Activated CD4-positive, alpha-beta T cell treated with anti-CD3 and anti-CD28 coated beads, Interleukin-2, amount 10 ng/mL, durations not matched to agents 24 days and 14 days (primary cell): ENCODE results near the gene AANAT. TPM values are rescaled to one million over a fixed set of nuclear protein-coding genes. Genes with fewer than 3 reads are reported as not detected.

Source experiments
- DNase-seq: peaks from one replicate; pipeline ENCODE4 v3.0.0; 2022
- H3K27ac Mint-ChIP-seq: one replicate; pipeline ENCODE4 v1.8.0; 2022; ENCODE audit warnings: mild to moderate bottlenecking, mixed read lengths
- H3K27me3 Mint-ChIP-seq: one replicate; pipeline ENCODE4 v1.8.0; 2022; ENCODE audit warnings: mixed read lengths
- H3K36me3 Mint-ChIP-seq: one replicate; pipeline ENCODE4 v1.8.0; 2022; ENCODE audit warnings: low read depth, mild to moderate bottlenecking, mixed read lengths
- H3K4me1 Mint-ChIP-seq: one replicate; pipeline ENCODE4 v1.8.0; 2021; ENCODE audit warnings: mixed read lengths
- H3K4me3 Mint-ChIP-seq: one replicate; pipeline ENCODE4 v1.8.0; 2022; ENCODE audit warnings: mild to moderate bottlenecking, moderate library complexity, mixed read lengths
- H3K9me3 Mint-ChIP-seq: one replicate; pipeline ENCODE4 v1.8.0; 2021; ENCODE audit warnings: mixed read lengths
- intact Hi-C: fragments of 100-400 bp; cut with micrococcal nuclease; formaldehyde crosslinking; loops from one replicate; pipeline ENCODE4 v1.15.1; 2023
- total RNA-seq: library from RNA; stranded (reverse); gene quantifications from 2 replicates; pipeline ENCODE4 v1.2.3, GENCODE V29; 2022

AANAT gene
- total RNA-seq, 1 donor from 2014 or later = not detected

GRCh38 chr17:76449126-76449525 lies 18.3 kb upstream of the AANAT start:
- intact Hi-C loops = no loop called here
- DNase-seq = no peak
- Mint-ChIP-seq H3K9me3 (no peaks in the 10 kb centered on the region), H3K4me1 (peaks cover 60% of the 10 kb centered on the region), H3K27ac (no peak overlapping the region), H3K4me3 (no peak overlapping the region), H3K36me3 (peaks cover 6% of the 10 kb centered on the region), H3K27me3 (no peaks in the 10 kb centered on the region)

GRCh38 chr17:76451506-76451905 lies 15.9 kb upstream of the AANAT start:
- Mint-ChIP-seq H3K27me3 (peaks cover 4% of the 10 kb centered on the region), H3K27ac (no peak overlapping the region)

GRCh38 chr17:76452127-76452659 lies 15.2 kb upstream of the AANAT start:
- no peak for DNase-seq
- Mint-ChIP-seq H3K27me3 (peaks cover 4% of the 10 kb centered on the region), H3K36me3 (peaks cover 6% of the 10 kb centered on the region), H3K4me3 (peak overlapping the region; percentile 93), H3K9me3 (no peaks in the 10 kb centered on the region), H3K27ac (peak overlapping the region; percentile 48), H3K4me1 (peaks cover 38% of the 10 kb centered on the region)
- intact Hi-C loops = loop anchor here (2.0 to 5.0 kb wide), 2 partner anchors 43 to 50 kb away; partner anchors contain the start of gene RHBDF2

More at GRCh38 chr17:76451506-76451905, 15.9 kb upstream of the AANAT start:
- DNase-seq = no peak
- intact Hi-C loops = loop anchor here (5.0 kb wide), 1 partner anchor 51 kb away; the partner anchor contains the start of gene RHBDF2
- no peaks in the 10 kb centered on the region for H3K9me3 Mint-ChIP-seq
- peak overlapping the region; percentile 93 for H3K4me3 Mint-ChIP-seq
- H3K36me3 Mint-ChIP-seq = peaks cover 6% of the 10 kb centered on the region
- H3K4me1 Mint-ChIP-seq = peaks cover 44% of the 10 kb centered on the region

- peak within 1 kb of the TSS; percentile 93 for H3K4me3 Mint-ChIP-seq
- H3K4me1 Mint-ChIP-seq = peaks cover 32% of the 10 kb centered on the region
- intact Hi-C loops = loop anchor here (2.0 to 5.0 kb wide), 2 partner anchors 44 to 49 kb away; partner anchors contain the start of gene RHBDF2
- peaks cover 6% of the 10 kb centered on the region for H3K36me3 Mint-ChIP-seq
- peak within 1 kb of the TSS; percentile 62 for H3K27ac Mint-ChIP-seq
- H3K27me3 Mint-ChIP-seq = peaks cover 4% of the 10 kb centered on the region
- peak; percentile 99 for DNase-seq
- no peaks in the 10 kb centered on the region for H3K9me3 Mint-ChIP-seq
Observed at GRCh38 chr17:76452660-76453430, 14.6 kb upstream of the AANAT start, which contains the start of gene UBE2O. UBE2O (minus strand) TSS chr17:76453152; CDS start chr17:76453141, 11 bp downstream.

- intact Hi-C loops = loop anchor here (2.0 to 5.0 kb wide), 2 partner anchors 45 to 49 kb away; partner anchors contain the start of gene RHBDF2
- H3K4me3 Mint-ChIP-seq = peak overlapping the region; percentile 93
- peak overlapping the region; percentile 62 for H3K27ac Mint-ChIP-seq
Observed at GRCh38 chr17:76453431-76453743, 14.0 kb upstream of the AANAT start.

GRCh38 chr17:76458580-76459490 lies 8.6 kb upstream of the AANAT start:
- DNase-seq = peak; percentile 65
- Mint-ChIP-seq H3K27me3 (peaks cover 5% of the 10 kb centered on the region), H3K4me3 (no peak overlapping the region), H3K27ac (no peak overlapping the region), H3K4me1 (no peaks in the 10 kb centered on the region), H3K36me3 (no peaks in the 10 kb centered on the region), H3K9me3 (no peaks in the 10 kb centered on the region)
- intact Hi-C loops = no loop called here

More at GRCh38 chr17:76453431-76453743, 14.0 kb upstream of the AANAT start:
- Mint-ChIP-seq H3K36me3 (peaks cover 6% of the 10 kb centered on the region), H3K4me1 (peaks cover 27% of the 10 kb centered on the region), H3K9me3 (no peaks in the 10 kb centered on the region), H3K27me3 (peaks cover 4% of the 10 kb centered on the region)
- no peak for DNase-seq

GRCh38 chr17:76459674-76460073 lies 7.7 kb upstream of the AANAT start:
- Mint-ChIP-seq H3K4me1 (no peaks in the 10 kb centered on the region), H3K9me3 (no peaks in the 10 kb centered on the region), H3K4me3 (no peak overlapping the region), H3K27me3 (peaks cover 5% of the 10 kb centered on the region), H3K27ac (no peak overlapping the region), H3K36me3 (no peaks in the 10 kb centered on the region)
- no peak for DNase-seq
- intact Hi-C loops = no loop called here

- H3K9me3 Mint-ChIP-seq = no peaks in the 10 kb centered on the region
- intact Hi-C loops = no loop called here
- peaks cover 4% of the 10 kb centered on the region for H3K4me1 Mint-ChIP-seq
- no peak overlapping the region for H3K27ac Mint-ChIP-seq
- DNase-seq = no peak
- H3K4me3 Mint-ChIP-seq = no peak overlapping the region
- H3K27me3 Mint-ChIP-seq = peaks cover 2% of the 10 kb centered on the region
- H3K36me3 Mint-ChIP-seq = no peaks in the 10 kb centered on the region
Observed at GRCh38 chr17:76461765-76462555, 5.4 kb upstream of the AANAT start.

- Mint-ChIP-seq H3K27ac (no peak overlapping the region), H3K36me3 (no peaks in the 10 kb centered on the region), H3K4me1 (peaks cover 4% of the 10 kb centered on the region), H3K9me3 (no peaks in the 10 kb centered on the region), H3K27me3 (peaks cover 2% of the 10 kb centered on the region), H3K4me3 (no peak overlapping the region)
- DNase-seq = no peak
- intact Hi-C loops = no loop called here
Observed at GRCh38 chr17:76462556-76463290, 4.7 kb upstream of the AANAT start.

- H3K9me3 Mint-ChIP-seq = no peaks in the 10 kb centered on the region
- peaks cover 6% of the 10 kb centered on the region for H3K36me3 Mint-ChIP-seq
- no peak overlapping the region for H3K27ac Mint-ChIP-seq
- no peak overlapping the region for H3K4me3 Mint-ChIP-seq
- DNase-seq = no peak
- peaks cover 2% of the 10 kb centered on the region for H3K27me3 Mint-ChIP-seq
- H3K4me1 Mint-ChIP-seq = peaks cover 4% of the 10 kb centered on the region
- intact Hi-C loops = loop anchor here (1.0 kb wide), 2 partner anchors 40 to 81 kb away; no protein-coding TSS in a partner anchor
Observed at GRCh38 chr17:76466775-76467130, 650 bp upstream of the AANAT start.

GRCh38 chr17:76467809-76468633 lies 618 bp downstream of the AANAT start:
- no peaks in the 10 kb centered on the region for H3K9me3 Mint-ChIP-seq
- no peak overlapping the region for H3K4me3 Mint-ChIP-seq
- intact Hi-C loops = no loop called here
- H3K36me3 Mint-ChIP-seq = peaks cover 9% of the 10 kb centered on the region
- H3K27me3 Mint-ChIP-seq = no peaks in the 10 kb centered on the region
- no peak for DNase-seq
- H3K27ac Mint-ChIP-seq = no peak overlapping the region
- H3K4me1 Mint-ChIP-seq = peaks cover 4% of the 10 kb centered on the region

GRCh38 chr17:76468634-76469010 lies 1.2 kb downstream of the AANAT start:
- DNase-seq = no peak
- Mint-ChIP-seq H3K9me3 (no peaks in the 10 kb centered on the region), H3K27me3 (no peaks in the 10 kb centered on the region), H3K36me3 (peaks cover 13% of the 10 kb centered on the region), H3K4me3 (no peak overlapping the region), H3K27ac (no peak overlapping the region), H3K4me1 (peaks cover 4% of the 10 kb centered on the region)
- intact Hi-C loops = no loop called here
